Forelimb muscle (tissue), 1 donor: ENCODE results near the gene MCEMP1. TPM values are rescaled to one million over a fixed set of nuclear protein-coding genes. Genes with fewer than 3 reads are reported as not detected.

Experiments
- DNase-seq: peaks from one replicate; pipeline ENCODE4 v3.0.0-alpha.2; 2013; ENCODE audit warnings: low read depth
- polyA plus RNA-seq: library from polyadenylated mRNA; unstranded; fragments of 120-200 nt; gene quantifications from one replicate; pipeline ENCODE4 v1.2.1, GENCODE V29; 2013; ENCODE audit not compliant: insufficient read length

MCEMP1 gene
- polyA plus RNA-seq, 1 donor = 0.14 TPM

DNA sequence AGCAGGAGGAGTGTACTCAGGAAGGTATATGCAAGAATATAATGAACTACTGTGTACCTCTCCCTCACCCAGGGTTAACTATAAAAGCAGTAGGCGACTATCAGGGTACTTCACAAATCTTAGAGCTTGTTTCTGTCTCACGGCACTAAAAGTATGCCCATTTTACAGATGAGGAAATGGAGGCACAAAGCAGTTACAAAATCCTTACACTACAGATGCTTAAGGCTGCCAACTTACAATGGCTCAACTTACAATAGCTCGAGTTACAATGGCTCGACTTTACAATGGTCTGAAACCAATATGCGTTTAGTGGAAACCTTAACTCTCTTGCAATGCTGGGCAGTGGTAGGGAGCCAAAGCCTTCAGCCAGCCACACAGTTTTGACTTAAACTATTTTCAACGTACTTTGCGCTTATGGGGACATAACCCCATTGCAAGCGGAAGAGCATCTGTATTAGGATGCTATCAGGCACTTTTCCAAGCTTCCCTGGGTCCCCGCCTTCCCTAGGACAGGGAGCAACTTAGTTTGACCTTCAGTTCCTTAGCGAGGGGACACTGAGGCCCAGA lies 20.9 kb downstream of the MCEMP1 start:
- no peak for DNase-seq

GRCh38 chr19:7698583-7698982 lies 21.7 kb downstream of the MCEMP1 start:
- no peak for DNase-seq

DNA sequence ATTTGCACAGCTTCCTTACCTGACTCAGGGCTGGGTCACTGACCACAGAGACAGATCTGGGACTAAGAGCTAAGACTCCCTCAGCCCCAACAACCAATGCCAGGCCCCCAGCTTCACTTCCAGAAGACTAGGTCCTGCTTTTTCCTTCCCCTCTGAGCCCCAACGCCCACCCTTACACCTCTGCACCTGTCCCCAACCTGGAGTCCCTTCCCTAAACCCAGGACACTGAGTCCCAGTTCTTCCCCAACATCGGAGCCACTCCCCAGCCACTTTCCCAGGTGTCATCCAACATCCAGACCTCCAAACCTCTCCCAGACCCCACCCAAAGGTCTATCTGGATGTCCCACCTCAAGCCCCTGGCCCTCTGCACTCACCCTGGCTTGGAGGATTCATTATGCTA lies 22.1 kb downstream of the MCEMP1 start:
- no peak for DNase-seq

GRCh38 chr19:7699417-7700401 lies 22.8 kb downstream of the MCEMP1 start:
- DNase-seq = no peak

DNA sequence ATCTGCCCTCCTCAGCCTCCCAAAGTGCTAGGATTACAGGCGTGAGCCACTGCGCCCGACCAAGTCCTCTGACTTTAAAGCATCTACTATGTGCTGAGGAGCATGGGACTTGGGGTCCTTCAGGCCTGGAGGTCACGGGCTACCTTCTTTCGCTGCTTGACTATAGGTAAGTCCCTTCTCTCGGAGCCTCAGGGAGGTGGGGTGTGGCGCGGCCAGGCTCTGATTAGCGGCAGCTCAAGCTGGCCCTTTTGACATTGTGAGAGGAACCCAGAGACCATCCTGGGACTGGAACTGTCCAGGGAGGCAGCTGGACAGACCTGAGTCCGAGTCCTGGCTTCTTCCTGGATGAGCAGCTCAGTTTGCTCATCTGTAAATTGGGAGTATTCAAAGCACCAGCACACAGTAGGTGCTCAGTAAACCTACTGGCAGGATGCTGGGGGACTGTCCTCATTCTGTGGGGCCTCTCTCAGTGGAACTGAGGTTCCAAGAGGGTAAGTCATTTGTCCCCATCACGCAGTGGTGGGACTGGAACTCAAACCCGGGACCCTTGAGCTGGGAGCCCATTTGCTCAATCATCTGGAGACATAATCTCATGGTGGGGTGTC lies 24.3 kb downstream of the MCEMP1 start:
- DNase-seq = no peak

GRCh38 chr19:7701654-7702457 lies 25.0 kb downstream of the MCEMP1 start, which contains the start of gene FCER2:
FCER2 (minus strand) TSS chr19:7702131; CDS start chr19:7699760, 2,371 bp downstream.
- DNase-seq = no peak

DNA sequence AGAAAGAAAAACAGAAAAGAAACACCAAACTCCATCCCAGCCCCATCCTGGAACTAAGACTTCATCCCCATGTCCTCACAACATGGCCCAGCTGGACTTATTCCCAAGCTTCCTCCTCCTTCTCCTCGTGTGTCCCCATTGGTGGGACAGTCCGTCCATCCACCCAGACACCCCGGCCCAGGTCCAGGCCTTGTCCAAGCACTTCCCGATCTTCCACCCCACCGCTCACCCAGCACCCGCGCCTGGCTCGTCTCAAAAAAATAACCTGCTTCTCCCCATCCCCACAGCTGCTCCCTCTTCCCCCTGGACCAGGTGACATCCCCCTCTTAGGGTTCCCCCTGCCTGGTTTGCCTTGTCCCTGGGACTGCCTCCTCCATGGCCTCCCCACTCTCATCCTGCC lies 26.4 kb downstream of the MCEMP1 start:
- no peak for DNase-seq

DNA sequence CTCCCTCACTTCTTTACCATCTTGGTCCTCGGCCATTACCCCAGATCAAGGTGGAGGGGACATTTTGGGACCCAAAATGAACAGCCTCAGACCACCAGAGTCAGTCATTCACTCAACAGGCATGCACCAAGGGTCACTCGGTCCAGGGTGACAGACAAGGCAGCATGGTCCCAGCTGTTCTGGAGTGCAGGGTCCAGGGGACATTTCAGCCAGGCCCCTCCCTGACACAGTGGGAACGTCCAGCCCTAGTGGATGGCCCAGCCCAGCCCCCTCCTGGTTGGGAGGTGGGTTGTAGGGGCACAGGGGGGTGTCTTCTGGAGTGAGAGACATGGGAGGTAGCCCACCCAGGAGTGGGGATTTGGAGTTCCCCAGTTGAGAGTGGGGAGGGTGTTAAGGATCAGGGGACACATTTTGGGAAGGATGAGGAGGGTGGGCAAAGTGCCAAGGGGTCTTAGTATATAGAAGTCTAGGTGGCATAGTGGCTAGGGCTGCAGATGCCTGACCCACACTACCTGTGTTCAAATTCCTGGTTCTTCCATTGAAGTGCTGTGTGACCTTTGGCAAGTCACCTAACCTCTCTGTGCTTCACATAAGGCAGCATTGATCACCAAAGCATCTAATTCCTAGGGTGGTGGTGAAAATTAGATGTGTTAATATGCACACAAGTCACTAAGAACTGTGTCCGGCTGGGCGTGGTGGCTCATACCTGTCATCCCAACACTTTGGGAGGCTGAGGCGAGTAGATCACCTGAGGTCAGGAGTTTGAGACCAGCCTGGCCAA lies 27.6 kb downstream of the MCEMP1 start:
- no peak for DNase-seq

GRCh38 chr19:7705387-7706187 lies 28.7 kb downstream of the MCEMP1 start:
- DNase-seq = no peak

DNA sequence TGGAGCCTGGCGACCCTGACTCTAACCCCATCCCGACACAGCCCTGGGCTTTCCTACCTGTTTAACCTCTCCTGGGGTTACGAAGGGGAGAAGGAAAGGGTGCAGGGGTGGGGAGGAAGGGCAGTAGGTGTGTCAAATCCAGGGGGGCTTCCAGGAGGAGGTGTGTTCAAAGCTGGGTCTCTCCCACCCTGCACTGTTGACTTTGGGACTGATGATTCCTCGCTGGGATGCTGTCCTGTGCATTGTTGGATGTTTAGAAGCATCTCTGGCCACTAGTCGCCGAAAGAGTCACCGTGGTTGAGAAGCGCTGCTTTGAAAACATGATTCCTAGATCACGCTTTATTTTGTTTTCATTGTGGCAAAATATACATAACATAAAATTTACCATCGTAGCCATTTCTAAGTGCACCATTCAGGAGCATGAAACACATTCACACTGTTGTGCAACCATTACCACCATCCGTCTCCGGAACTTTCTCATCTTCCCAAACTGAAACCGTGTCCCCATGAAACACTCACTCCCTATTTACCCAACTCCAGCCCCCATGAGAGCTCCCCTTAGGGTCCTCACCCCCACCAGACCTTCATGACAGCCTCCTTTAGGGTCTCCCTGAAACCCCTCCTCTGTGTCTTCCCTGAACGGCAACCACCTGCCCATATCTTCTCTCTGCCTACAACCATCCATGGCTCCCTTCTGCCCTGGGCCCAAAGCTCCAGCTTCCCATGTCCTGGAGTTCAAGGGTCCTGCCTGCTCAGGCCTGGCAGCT lies 29.5 kb downstream of the MCEMP1 start:
- DNase-seq = no peak

DNA sequence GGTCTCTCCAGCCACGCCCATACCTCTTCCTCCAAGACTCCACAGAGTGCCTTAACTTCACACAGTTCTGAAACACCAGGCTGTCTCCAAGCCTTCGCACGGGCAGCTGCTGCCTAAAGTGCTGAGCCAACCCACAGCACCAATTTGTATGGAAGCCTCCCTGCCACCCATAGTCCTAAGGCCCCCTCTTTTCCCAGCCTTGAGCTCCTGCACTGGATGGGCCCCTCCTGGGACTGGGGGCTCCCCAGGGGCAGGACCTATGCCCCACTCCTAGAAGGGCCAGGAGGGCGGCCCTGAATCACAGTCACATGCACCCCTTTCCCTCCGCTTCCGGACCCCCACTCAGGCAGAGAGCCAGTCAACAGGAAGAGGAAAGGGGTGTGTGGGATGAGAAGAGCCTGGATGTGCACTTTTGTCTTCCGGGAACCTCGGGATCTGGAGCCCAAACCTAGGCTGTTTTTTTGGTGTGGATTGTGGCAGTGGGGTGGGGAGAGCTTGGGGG lies 30.1 kb downstream of the MCEMP1 start:
- DNase-seq = no peak

GRCh38 chr19:7709932-7710460 lies 33.1 kb downstream of the MCEMP1 start:
- no peak for DNase-seq

GRCh38 chr19:7710616-7711015 lies 33.7 kb downstream of the MCEMP1 start:
- no peak for DNase-seq

DNA sequence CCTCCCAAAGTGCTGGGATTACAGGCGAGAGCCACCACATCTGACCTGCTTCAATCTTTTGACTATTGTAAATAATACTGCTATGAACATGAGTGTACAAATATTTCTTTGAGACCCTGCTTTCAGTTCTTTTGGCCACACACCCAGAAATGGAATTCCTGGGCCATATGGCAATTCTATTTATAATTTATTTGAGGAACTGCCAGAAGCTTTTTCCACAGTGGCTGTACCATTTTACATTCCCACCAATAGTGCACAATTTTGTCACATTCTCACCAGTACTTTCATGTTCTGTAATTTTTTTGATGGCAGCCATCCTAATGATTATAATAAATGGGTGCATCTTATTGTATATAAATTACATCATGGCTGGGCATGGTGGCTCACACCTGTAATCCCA lies 38.8 kb downstream of the MCEMP1 start:
- no peak for DNase-seq

- no peak for DNase-seq
Measured at GRCh38 chr19:7716762-7717161, 39.9 kb downstream of the MCEMP1 start.

GRCh38 chr19:7718668-7719067 lies 41.8 kb downstream of the MCEMP1 start:
- DNase-seq = no peak

DNA sequence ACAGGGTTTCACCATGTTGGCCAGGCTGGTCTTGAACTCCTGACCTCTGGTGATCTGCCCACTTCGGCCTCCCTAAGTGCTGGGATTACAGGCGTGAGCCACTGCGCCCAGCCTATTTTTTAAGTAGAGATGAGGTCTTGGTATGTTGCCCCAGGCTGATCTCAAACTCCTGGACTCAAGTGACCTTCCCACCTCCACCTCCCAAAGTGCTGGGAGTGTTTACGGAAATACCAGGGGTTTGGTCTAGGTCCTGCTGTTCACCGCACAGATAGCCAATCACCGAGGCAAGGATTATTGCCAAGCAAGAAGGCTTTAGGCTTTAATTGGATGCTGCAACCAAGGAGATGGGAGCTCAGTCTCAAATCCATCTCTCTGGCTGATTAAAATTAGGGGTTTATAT lies 43.5 kb downstream of the MCEMP1 start:
- no peak for DNase-seq

DNA sequence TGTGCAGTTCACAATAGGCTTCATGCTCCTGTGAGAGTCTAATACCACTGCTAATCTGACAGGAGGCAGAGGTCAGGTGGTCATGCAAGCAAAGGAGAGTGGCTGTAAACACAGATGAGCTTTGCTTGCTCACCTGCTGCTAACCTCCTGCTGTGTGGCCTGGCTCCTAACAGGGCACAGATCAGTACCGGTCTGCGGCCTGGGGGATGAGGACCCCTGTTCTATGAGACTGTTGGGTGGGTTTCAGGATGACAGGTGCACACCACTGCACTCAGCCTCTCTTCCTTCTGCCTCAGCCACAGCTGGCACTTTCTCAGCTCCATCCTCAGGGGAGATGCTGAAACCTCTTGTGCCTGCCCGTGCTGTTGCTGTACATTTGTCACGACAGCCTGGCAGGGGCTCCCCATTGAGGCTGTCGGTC lies 45.4 kb downstream of the MCEMP1 start:
- no peak for DNase-seq

DNA sequence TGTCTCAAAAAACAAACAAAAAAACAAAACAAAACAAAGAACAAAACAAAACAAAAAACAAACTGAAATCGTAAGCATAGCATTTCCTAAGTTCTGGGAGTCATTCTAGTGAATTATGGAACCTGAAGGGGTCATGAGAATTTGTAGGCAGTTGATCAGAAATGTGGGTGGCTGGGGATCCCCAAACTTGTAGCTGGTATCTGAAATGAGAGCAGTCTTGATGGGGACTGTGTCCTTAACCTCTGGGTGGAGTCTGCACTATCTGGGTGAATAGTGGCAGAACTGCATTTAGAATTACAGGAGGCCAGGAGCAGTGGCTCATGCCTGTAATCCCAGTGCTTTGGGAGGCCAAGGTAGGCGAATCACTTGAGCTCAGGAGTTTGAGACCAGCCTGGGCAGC lies 48.9 kb downstream of the MCEMP1 start:
- no peak for DNase-seq
